Endothelial cell of umbilical vein (primary cell): ENCODE measurements around the gene DHRS4.

ENCODE experiments used
- CTCF ChIP-seq, 2 donors: IDR thresholded peaks; 1 replicate in 1 of 2; 2 replicates in 1 of 2; pipeline ENCODE4 v1.5.1; 2011; ENCODE audit warnings: low read length in 2 of 2, mild to moderate bottlenecking in 2 of 2, moderate library complexity in 2 of 2, control low read depth in 1 of 2, inconsistent platforms in 1 of 2, low read depth in 1 of 2; ENCODE audit not compliant: insufficient read depth in 1 of 2; ENCODE audit errors: extremely low read depth in 1 of 2
- POLR2A ChIP-seq: IDR thresholded peaks from 2 replicates; pipeline ENCODE4 v1.6.1; 2012; ENCODE audit warnings: low read depth, mild to moderate bottlenecking, control low read depth, low read length

- TF ChIP-seq CTCF (IDR thresholded peaks at IDR 0.05; ENCODE audit: extremely low read depth in 1 of 2, insufficient read depth in 1 of 2, low read depth in 1 of 2, low read length in 2 of 2) (no peak), POLR2A (no peak)
Observed at GRCh38 chr14:23915559-23915958, 38.0 kb upstream of the DHRS4 start.
